ENCODE measurements around the gene NUDT21.

- TF ChIP-seq EP300 (IDR thresholded peaks at IDR 0.05; ENCODE audit: borderline replicate concordance) (no peak), YY1 (IDR thresholded peaks at IDR 0.05; ENCODE audit: low read depth) (no peak), RAD21 (IDR thresholded peaks at IDR 0.05; ENCODE audit: low read depth) (no peak), CEBPB (IDR thresholded peaks at IDR 0.05) (no peak), REST (IDR thresholded peaks at IDR 0.05; ENCODE audit: low read depth) (no peak), EGR1 (IDR thresholded peaks at IDR 0.05) (no peak), TAF1 (IDR thresholded peaks at IDR 0.05; ENCODE audit: low read depth) (no peak), TEAD4 (IDR thresholded peaks at IDR 0.05) (no peak), ZBTB7A (IDR thresholded peaks at IDR 0.05; ENCODE audit: low read depth) (no peak)
- TF ChIP-seq, protein P1, sequence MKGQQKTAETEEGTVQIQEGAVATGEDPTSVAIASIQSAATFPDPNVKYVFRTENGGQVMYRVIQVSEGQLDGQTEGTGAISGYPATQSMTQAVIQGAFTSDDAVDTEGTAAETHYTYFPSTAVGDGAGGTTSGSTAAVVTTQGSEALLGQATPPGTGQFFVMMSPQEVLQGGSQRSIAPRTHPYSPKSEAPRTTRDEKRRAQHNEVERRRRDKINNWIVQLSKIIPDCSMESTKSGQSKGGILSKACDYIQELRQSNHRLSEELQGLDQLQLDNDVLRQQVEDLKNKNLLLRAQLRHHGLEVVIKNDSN (IDR thresholded peaks at IDR 0.05), result peak; percentile 33; the same call in 1 of the 2 replicates
- TF ChIP-seq, protein P2, sequence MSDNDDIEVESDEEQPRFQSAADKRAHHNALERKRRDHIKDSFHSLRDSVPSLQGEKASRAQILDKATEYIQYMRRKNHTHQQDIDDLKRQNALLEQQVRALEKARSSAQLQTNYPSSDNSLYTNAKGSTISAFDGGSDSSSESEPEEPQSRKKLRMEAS (IDR thresholded peaks at IDR 0.05), result no peak
These were observed 31.6 kb upstream of the NUDT21 start for GRCh38 chr16:56482683-56483236.

Data from Ishikawa (cell line).